ENCODE data around the gene PKMYT1. TPM values are rescaled to one million over a fixed set of nuclear protein-coding genes. Genes with fewer than 3 reads are reported as not detected.
A peak's percentile ranks its signal among the peaks of the same experiment; 100 is the strongest.

Gene PKMYT1
- total and polyA plus RNA-seq, 9 of the 15 experiments (the other 6 are each of a cell fraction or from before 2014, with no cell fraction given), result 8.7 to 201 (median 37.8) TPM

DNA sequence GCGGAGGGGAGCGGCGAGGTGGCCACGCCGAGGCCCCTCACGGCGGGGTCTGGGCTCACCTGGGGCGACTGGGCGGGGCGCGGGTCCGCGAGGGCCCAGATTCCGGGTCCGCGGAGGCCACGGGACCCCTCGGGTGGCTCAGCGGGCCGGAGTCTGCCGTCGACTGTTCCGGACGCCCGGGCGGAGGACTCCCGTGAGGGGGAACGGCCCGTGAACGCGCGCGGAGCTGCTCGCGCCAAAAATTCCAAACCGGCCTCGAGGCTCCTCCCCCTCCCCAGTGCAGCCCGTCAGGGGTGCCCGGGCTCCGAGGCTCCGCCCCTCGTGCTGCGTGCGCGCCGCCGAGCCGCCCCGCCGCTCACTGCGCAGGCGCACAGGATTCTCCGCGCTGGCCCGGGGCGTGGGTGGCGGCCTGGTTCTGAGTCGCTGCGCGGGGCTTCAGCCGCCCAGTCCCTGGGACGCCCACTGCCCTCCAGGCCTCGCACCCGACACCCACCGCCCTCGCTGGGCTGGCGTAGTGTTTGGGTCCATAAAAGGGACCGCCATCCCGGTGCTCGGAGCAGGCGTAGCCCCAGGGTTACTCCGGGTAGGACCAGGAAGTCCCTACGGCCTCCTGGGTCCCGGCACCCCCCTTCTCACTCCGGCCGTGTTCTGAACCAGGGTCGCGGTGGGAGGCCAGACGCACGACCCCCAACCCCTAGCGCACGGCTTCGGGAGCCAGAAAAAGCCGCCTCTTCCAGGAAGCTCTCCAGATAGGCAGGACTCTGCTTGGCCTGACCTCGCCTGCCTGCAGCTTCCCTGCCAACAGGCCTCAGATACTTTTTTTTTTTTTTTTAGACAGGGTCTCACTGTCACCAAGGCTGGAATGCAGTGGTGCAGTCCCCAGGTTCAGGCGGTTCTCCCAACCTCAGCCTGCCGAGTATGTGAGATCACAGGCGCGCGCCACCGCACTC, at the start of gene PKMYT1 (continued):
- TF ChIP-seq GMEB1 (CRISPR knock-in tag; IDR thresholded peaks at IDR 0.05) (peak; percentile 89), RB1 (IDR thresholded peaks at IDR 0.05; ENCODE audit: low read depth) (peak; percentile 77), RBM22 (IDR thresholded peaks at IDR 0.05; ENCODE audit: low read depth, low read length, poor library complexity, severe bottlenecking) (peak; percentile 69), U2AF2 (optimal IDR thresholded peaks at IDR 0.05; ENCODE audit: low read depth, low read length) (no peak), SAP30 (IDR thresholded peaks at IDR 0.05; ENCODE audit: borderline replicate concordance, insufficient read depth, low read depth, low read length, poor library complexity, severe bottlenecking) (peak; percentile 73), FOXK1 (CRISPR knock-in tag; IDR thresholded peaks at IDR 0.05; ENCODE audit: borderline replicate concordance) (no peak), RBBP5 (IDR thresholded peaks at IDR 0.05; ENCODE audit: borderline replicate concordance, insufficient read depth, low read length, poor library complexity, severe bottlenecking) (peak; percentile 10), EGR1 (conservative IDR thresholded peaks at IDR 0.05) (peak; percentile 96), ZNF436 (CRISPR knock-in tag; IDR thresholded peaks at IDR 0.05) (peak; percentile 85), BHLHE40 (IDR thresholded peaks at IDR 0.05; ENCODE audit: low read length) (peak; percentile 45; the same call in 1 of the 2 replicates), NRF1 (conservative IDR thresholded peaks at IDR 0.05 in 1 of 2, IDR thresholded peaks at IDR 0.05 in 1 of 2) (peak; percentile 98), RBM25 (IDR thresholded peaks at IDR 0.05; ENCODE audit: low read depth, low read length, severe bottlenecking) (no peak), ZNF12 (CRISPR knock-in tag; IDR thresholded peaks at IDR 0.05) (peak; percentile 27), PRMT5 (CRISPR knock-in tag; IDR thresholded peaks at IDR 0.05) (0 out of 2 replicates have a peak, but pooled peaks have one; percentile 13), MTA1 (IDR thresholded peaks at IDR 0.05; ENCODE audit: borderline replicate concordance) (peak; percentile 39; the same call in 1 of the 2 replicates), FIP1L1 (IDR thresholded peaks at IDR 0.05; ENCODE audit: low read depth, low read length, poor library complexity, severe bottlenecking) (peak; percentile 31), ZC3H4 (CRISPR knock-in tag; IDR thresholded peaks at IDR 0.05; ENCODE audit: borderline replicate concordance) (peak; percentile 91; the same call in 1 of the 2 replicates), LCOR (CRISPR knock-in tag; IDR thresholded peaks at IDR 0.05) (0 out of 2 replicates have a peak, but pooled peaks have one; percentile 7), ZBTB17 (CRISPR knock-in tag; IDR thresholded peaks at IDR 0.05) (peak; percentile 58; the same call in 1 of the 2 replicates), ZNF263 (CRISPR knock-in tag; IDR thresholded peaks at IDR 0.05; ENCODE audit: borderline replicate concordance) (no peak; the same call in none of the 2 replicates), ERF (CRISPR knock-in tag; IDR thresholded peaks at IDR 0.05) (peak; percentile 64; the same call in 1 of the 2 replicates), PHF20 (IDR thresholded peaks at IDR 0.05; ENCODE audit: partially characterized antibody) (peak; percentile 28), ZNF282 (CRISPR knock-in tag; IDR thresholded peaks at IDR 0.05) (0 out of 2 replicates have a peak, but pooled peaks have one; percentile 36)
- TF ChIP-seq, protein P1, sequence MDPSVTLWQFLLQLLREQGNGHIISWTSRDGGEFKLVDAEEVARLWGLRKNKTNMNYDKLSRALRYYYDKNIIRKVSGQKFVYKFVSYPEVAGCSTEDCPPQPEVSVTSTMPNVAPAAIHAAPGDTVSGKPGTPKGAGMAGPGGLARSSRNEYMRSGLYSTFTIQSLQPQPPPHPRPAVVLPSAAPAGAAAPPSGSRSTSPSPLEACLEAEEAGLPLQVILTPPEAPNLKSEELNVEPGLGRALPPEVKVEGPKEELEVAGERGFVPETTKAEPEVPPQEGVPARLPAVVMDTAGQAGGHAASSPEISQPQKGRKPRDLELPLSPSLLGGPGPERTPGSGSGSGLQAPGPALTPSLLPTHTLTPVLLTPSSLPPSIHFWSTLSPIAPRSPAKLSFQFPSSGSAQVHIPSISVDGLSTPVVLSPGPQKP (CRISPR knock-in tag; IDR thresholded peaks at IDR 0.05), result no peak
- TF ChIP-seq, protein P2, sequence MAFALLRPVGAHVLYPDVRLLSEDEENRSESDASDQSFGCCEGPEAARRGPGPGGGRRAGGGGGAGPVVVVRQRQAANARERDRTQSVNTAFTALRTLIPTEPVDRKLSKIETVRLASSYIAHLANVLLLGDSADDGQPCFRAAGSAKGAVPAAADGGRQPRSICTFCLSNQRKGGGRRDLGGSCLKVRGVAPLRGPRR (CRISPR knock-in tag; IDR thresholded peaks at IDR 0.05), result no peak
